ENCODE measurements around the gene AMPD3.

Gene AMPD3

DNA sequence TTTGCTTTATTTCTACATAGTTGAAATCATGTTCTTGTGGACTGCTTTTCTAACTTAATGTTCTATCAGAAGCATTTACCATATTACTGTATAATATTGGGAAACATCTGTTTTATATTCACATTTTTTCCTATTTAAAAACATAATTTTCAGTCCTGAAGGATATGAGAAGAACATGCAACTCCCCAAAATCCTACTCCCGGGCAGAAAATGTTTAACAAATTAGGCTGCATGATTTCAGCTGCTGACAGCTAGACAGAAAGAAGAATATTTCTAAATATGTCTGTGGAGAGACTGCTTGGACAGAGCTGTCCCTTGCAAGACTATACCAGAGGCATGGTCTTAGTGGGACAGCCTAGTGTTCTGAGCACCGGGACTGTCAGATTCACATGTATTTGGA lies 15.7 kb upstream of the AMPD3 start:
- DNase-seq = no peak

DNA sequence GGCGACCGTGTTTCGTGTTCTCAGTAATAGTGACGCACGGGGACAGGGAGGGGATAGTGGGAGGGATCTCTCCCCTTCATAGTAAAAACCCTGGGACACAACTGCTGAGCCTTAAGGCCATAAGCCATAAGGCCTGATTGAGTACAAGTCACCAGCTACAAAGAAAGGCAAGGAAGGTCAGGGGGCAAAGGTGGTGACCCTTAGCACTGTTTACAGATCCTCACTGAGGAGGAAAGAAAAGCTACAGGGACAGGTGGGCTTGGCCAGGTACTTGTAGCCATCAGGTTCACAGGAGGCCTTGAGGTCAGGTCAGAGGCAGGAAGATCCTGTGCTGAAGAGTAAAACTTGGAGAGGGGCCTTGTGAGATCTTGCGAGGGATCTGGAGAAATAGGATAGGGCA lies 15.1 kb upstream of the AMPD3 start:
- no peak for DNase-seq

GRCh38 chr11:10440401-10440800 lies 14.7 kb upstream of the AMPD3 start:
- no peak for DNase-seq

DNA sequence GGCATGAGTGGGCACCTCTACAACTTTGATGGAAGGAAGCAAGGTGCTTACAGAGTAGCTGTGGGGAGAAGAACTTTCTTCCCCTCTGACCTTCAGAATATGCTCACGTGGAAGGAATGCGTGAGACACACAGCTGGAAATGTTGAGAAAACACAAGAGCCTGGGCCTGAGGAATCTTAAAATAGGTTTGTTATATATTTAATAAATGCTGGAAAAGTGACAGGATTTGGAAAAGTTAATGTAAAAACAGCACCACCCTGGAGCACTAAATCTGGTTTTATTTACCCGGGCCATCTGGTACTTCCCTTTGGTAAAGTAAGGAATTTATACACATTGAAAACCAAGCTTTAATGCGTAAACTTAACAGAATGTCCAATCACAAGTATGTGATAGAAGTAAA lies 14.0 kb upstream of the AMPD3 start:
- DNase-seq = no peak

- no peak for DNase-seq
Observed at GRCh38 chr11:10441652-10442503, 13.2 kb upstream of the AMPD3 start.

- no peak for DNase-seq
Observed at GRCh38 chr11:10443152-10443551, 11.9 kb upstream of the AMPD3 start.

GRCh38 chr11:10443721-10444235 lies 11.3 kb upstream of the AMPD3 start:
- DNase-seq = no peak

DNA sequence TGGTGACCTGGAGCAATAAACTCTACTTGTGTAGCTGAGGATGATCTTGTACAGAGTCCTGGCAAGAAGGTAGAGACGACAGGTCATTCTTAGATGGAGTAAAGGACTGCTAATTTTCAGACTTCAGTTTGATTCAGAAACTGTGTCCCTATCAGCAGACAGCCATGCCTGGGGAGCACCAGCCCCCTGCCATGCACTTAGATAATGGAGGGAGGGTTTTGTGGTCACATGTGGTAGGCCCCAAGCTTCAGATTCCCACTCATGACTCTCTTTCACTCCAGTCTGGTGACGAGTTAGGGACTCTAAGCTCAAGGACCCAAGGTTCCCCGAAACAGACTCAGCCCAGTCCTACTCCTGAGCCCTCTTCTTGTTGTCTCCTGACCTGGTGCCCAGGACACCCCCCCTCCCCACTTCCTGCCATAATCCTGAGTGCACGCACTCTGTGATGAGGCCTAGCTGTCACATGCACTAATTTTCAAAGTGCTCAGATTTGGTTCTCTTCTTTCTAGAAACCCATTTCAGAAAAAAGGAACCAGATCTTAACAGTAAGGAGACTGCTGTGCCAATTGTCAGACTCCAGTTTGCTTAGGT lies 10.2 kb upstream of the AMPD3 start:
- DNase-seq = no peak

DNA sequence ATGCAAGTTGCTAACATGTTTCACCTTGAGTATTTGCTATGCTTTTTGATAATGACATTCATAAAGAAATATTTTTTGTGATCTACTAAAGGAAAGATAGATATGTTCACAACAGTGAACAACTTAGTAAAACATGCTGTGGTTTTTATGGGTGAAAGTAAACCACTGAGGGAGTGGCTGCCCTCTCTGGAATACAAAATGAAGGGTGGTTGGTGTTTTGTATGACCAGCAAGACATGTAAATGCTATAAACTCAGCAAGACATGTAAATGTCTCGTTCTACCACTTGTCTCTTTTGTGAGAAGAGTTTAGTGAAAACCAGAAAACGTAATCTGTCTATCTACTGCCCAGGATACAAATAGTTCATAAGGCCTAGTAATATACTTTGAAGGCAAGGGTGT lies 7.6 kb upstream of the AMPD3 start:
- DNase-seq = no peak

GRCh38 chr11:10450462-10451425 lies 4.3 kb upstream of the AMPD3 start:
- DNase-seq = peak; percentile 48

- no peak for DNase-seq
Observed at GRCh38 chr11:10451426-10452116, 3.5 kb upstream of the AMPD3 start.

DNA sequence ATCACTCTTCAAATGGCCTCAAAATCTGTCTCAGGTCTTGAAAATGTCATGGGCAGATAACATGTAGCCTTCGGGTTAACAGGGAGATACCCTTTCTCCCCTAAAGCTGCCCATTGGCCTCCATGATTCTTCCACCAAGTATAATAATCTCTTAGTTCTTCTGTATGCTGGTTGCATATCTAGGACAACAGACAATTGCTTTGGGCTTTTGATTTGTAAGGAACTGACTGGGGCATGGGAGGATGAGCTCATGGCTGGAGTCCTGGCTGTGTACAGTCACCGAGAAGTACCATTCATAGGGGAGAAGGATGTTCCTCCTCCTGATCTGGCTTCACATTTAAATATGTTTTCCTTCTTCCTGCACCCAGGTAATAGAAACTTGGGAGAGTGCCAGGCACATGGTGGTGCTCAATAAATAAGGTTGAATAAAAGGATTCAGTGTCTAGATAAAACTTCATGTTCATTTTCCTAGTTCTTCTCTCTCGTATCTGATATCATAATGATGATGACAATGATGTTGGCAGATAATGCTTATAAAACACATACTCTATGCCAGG lies 2.8 kb upstream of the AMPD3 start:
- DNase-seq = no peak

- no peak for DNase-seq
Observed at GRCh38 chr11:10453261-10453660, 1.8 kb upstream of the AMPD3 start.

DNA sequence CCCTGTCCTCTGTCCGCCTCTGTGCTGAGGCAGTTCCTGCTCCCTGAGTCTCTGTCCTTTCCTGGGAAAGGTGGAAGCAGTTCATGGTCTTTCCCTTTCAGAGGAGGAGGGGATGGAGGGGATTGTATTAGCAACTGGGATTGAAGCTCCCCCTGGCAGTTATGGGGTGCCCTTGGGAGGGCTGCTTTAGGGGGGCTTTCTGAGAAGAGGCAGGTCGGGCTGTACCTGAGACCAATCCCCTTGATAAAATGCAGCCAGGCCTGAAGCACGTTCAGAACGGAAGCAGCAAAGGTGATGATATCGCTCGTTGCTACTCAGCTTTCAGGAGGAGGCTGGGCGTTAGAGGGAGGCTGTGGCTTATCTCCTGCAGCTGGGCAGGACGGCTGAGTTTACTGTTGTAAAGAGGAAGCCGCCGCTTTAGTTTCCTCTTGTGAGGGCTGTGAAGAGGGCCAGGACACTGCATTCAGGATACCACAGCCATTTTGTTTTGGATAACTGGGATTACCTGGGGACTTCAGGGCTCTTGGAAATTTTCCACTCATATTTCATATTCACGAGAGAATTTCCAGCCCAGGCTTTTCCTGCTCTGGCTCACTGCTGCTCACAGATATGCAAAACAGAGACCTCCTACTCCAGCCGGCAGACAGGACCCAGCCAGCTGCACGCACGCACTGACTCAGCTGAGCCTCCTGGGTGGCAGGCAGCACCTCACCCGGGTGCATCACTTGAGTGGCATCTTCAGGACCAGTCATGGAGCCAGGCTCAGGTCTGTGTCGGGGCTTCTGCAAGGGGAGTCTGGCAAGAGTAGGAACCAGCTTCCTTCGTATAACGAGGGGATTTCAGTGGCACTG lies 798 bp downstream of the AMPD3 start:
- peak; percentile 69 for DNase-seq

DNA sequence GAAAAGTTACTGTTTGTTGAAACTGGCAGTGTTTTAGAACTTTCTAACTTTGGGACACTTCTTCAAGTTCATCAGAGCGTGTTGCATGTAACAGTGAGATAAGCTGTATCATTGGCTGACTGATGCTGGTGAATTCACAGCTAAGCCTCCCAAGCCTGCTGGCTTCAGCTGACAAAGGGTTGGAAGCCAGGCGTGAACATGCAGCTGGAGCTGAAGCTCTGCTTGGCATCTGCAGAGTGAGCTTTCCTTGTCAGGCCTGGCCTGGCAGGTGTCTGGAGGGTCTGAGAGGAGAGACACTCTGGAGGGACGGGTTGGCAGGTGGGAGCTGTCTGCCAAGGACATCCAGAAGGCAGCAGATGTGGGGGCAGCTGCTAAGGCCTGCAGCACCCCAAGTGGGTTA lies 1.5 kb downstream of the AMPD3 start:
- no peak for DNase-seq

DNA sequence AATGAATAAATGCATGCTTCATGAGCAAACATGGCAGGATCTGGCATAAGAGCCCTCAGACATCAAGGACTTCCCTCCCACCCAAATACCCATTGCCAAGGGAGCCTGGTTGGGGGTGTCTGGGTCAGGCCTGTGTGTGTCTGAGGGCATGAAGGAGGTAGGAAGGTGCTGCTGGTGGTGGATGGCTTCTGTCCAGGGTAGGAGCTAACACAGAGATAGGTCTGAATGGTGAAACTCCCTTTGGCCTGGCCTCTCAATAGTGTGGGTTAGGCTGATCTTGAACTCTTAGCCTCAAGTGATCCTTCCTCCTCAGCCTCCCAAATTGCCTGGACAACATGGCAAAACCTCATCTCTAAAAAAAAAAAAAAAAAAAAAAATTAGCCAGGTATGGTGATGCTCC lies 2.8 kb downstream of the AMPD3 start:
- no peak for DNase-seq

- DNase-seq = peak; percentile 72
Observed at GRCh38 chr11:10459029-10459970, 4.2 kb downstream of the AMPD3 start.

GRCh38 chr11:10460611-10461275 lies 5.7 kb downstream of the AMPD3 start:
- DNase-seq = no peak

DNA sequence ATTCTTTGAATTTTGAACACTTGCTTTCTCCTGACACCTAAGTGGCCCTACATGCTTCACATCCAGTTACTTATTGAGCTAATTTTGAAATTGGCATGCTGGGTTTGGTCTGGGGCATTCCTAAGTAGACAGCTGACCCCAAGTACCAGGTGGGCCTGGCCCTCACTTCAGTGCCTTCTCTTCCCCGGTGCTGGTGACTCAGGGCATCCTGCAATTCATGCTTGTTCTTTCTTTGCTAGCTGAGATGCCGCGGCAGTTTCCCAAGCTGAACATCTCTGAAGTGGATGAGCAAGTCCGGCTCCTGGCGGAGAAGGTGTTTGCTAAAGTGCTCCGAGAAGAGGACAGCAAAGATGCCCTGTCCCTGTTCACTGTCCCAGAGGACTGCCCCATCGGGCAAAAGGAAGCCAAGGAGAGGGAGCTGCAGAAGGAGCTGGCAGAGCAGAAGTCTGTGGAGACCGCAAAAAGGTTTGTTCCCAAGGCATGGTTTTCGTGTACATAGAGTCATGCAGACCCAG lies 6.3 kb downstream of the AMPD3 start:
- no peak for DNase-seq
